ENCODE measurements around the gene SLC22A6.

The SLC22A6 gene

GRCh38 chr11:62984451-62984991, at the start of gene SLC22A6:
TSS of gene SLC22A6 (minus strand) at chr11:62984967. CDS start at chr11:62984690, 277 bp downstream.
- DNase-seq (ENCODE audit: low read depth) = no peak
- TF ChIP-seq CTCF (IDR thresholded peaks at IDR 0.05; ENCODE audit: control insufficient read depth, insufficient read depth, low read depth, low read length, missing control alignments) = no peak
- H3K4me3 ChIP-seq (ENCODE audit: control insufficient read depth, low read depth, low read length) = no peak within 1 kb of the TSS

GRCh38 chr11:63032457-63032856, 47.7 kb upstream of the SLC22A6 start:
- no peak for TF ChIP-seq CTCF (IDR thresholded peaks at IDR 0.05; ENCODE audit: control insufficient read depth, insufficient read depth, low read depth, low read length, missing control alignments)
- no peak for DNase-seq (ENCODE audit: low read depth)
- H3K4me3 ChIP-seq (ENCODE audit: control insufficient read depth, low read depth, low read length) = no peak overlapping the region

- no peak overlapping the region for H3K4me3 ChIP-seq (ENCODE audit: control insufficient read depth, low read depth, low read length)
- peak; percentile 24 for DNase-seq (ENCODE audit: low read depth)
- peak; percentile 100 for TF ChIP-seq CTCF (IDR thresholded peaks at IDR 0.05; ENCODE audit: control insufficient read depth, insufficient read depth, low read depth, low read length, missing control alignments)
Measured at GRCh38 chr11:63023841-63024648, 39.3 kb upstream of the SLC22A6 start.

GRCh38 chr11:63023222-63023814, 38.6 kb upstream of the SLC22A6 start:
- no peak overlapping the region for H3K4me3 ChIP-seq (ENCODE audit: control insufficient read depth, low read depth, low read length)
- TF ChIP-seq CTCF (IDR thresholded peaks at IDR 0.05; ENCODE audit: control insufficient read depth, insufficient read depth, low read depth, low read length, missing control alignments) = no peak
- no peak for DNase-seq (ENCODE audit: low read depth)

- no peak for TF ChIP-seq CTCF (IDR thresholded peaks at IDR 0.05; ENCODE audit: control insufficient read depth, insufficient read depth, low read depth, low read length, missing control alignments)
- H3K4me3 ChIP-seq (ENCODE audit: control insufficient read depth, low read depth, low read length) = no peak overlapping the region
- DNase-seq (ENCODE audit: low read depth) = no peak
Measured at GRCh38 chr11:63022441-63022840, 37.7 kb upstream of the SLC22A6 start.

- peak; percentile 45 for TF ChIP-seq CTCF (IDR thresholded peaks at IDR 0.05; ENCODE audit: control insufficient read depth, insufficient read depth, low read depth, low read length, missing control alignments)
- H3K4me3 ChIP-seq (ENCODE audit: control insufficient read depth, low read depth, low read length) = no peak overlapping the region
- DNase-seq (ENCODE audit: low read depth) = no peak
Measured at GRCh38 chr11:63020671-63021291, 36.0 kb upstream of the SLC22A6 start.

All from AG09309 (cell line).